Activated CD4-positive, alpha-beta T cell treated with anti-CD3 and anti-CD28 coated beads, Interleukin-2, amount 50 U/mL, for 24 hours (primary cell): ENCODE data around the gene MRTFA.
A peak's percentile ranks its signal among the peaks of the same experiment; 100 is the strongest.
"Not testable (repeated sequence)": the region's sequence is repeated elsewhere in the genome, so short reads cannot be mapped to it uniquely, and the experiment has no call there.

Experiments
- DNase-seq, 2 donors: peaks; one replicate each; pipeline ENCODE4 v3.0.0-alpha.2; 2020; ENCODE audit warnings: low read depth in 1 of 2, low spot score in 1 of 2

Gene MRTFA

DNA sequence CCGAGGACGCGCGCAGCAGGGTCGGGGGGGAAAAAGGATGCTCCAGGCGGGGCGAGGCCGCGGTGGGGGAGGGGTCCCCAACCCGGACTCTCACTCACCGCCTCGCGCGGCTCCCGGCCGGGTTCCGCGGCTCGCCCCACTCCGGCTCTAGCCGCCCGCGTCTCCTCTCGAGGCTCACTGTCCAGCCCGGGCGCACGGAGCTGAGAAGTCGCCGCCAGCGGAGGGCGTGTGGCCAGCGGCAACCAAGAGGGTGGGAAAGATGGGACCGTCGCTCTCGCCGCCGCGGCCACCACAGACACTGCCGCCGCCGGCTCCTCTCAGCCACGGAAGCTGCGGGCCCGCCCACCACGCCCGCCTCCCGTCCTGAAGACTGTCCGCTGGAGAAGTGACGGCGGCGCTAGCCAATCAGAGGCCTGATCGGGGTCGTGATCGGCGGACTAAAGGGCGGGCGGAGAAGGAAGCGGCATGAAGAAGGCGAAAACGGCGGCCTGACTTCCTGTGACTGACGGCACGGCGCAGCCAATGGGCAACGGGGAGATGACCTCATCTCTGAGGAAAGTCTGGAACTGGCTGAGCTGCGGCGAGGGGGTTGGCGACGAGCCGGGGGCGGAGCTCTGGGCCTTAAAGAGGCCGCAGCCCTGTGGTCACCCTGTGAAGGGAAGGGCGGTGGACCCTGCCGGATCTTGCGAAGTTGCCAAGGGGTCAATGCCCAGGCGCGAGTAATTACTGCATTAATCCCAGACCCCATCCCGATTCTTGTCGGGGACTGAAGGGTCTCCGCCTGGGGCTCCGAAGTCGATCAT lies at the start of gene MRTFA:
TSS of gene MRTFA (minus strand) at position 340 of the 803 bp plus-strand sequence.
- DNase-seq = peak; percentile 95 to 99

- no peak for DNase-seq
Measured at GRCh38 chr22:40685406-40685805, 48.9 kb upstream of the MRTFA start.

GRCh38 chr22:40684728-40685127 lies 48.2 kb upstream of the MRTFA start:
- DNase-seq = no peak

- DNase-seq = no peak
Measured at GRCh38 chr22:40681451-40681850, 44.9 kb upstream of the MRTFA start.

DNA sequence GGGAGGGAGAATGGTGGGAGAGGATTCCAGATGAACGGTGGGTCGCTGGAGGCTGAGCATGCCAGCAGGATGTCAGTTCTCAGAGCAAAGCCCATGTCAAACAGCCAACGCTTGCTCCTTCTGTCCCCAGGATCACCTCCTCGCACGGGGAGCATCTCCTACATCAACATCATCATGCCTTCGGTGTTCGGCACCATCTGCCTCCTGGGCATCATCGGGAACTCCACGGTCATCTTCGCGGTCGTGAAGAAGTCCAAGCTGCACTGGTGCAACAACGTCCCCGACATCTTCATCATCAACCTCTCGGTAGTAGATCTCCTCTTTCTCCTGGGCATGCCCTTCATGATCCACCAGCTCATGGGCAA lies 44.3 kb upstream of the MRTFA start:
- no peak for DNase-seq

DNA sequence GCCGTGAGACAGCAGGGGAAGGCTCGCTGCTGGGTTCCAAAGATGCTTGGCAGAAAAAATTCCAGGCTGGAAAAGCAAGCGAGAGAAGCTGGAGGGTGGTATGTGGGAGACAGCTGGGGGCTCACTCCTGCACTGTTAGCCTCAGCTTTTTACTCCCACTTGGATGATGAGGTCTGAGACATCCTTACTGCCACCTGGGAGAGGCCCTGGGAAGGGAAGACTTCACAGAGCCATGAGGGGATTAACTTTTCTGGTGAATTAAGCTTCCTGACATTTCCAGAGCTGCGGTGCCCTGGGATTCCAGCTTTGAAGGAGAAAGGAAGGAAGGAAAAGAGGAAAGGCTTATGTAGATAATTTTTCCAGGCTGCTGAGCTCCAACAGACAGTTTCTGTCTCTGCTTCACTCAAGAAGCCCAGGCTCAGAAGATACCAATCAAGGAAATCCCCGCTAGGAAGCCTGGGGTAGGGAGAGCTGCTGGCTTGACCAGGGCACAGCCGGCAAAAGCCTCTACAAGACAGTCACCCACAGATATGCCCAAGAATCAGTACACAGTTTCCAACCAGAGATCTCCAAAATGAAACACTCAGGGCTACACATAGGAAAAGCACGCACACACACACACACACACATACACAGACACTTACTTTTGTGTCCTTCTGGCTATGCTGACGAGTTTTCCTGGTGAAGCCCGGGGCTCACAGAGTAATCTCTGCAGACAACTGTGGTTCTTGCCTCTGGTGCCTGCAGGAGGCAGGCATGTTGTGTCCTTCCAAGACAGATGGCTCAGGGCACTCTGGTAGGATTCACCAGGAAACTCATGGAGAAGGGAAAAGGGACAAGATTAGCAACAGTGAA lies 43.7 kb upstream of the MRTFA start:
- DNase-seq = no peak

DNA sequence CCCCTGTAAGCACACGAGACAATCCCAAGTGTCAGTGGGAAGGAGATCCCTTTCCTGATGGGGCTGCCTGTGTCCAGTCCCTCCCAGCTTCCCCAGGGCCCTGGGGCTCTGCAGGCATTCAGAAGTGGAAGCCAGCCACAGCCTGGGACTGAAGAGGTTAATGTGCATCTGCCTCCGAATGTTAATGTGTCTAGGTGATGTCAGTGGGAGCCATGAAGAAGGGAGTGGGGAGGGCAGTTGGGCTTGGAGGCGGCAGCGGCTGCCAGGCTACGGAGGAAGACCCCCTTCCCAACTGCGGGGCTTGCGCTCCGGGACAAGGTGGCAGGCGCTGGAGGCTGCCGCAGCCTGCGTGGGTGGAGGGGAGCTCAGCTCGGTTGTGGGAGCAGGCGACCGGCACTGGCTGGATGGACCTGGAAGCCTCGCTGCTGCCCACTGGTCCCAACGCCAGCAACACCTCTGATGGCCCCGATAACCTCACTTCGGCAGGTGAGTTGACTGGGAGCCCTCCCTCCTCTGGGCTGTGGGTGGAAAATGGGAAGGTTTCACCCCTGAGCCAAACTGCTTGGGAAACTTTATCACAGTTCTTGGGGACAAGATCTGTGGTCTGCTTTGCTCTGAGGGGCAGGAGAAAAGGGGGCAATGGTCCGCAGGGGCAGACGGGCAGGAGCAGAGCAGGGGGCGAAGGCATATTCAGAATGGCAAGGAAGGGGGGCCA lies 42.9 kb upstream of the MRTFA start, which contains the start of gene MCHR1:
TSS of gene MCHR1 (plus strand) at position 236 of the 715 bp plus-strand sequence. CDS start at position 405, 169 bp downstream.
- no peak for DNase-seq

DNA sequence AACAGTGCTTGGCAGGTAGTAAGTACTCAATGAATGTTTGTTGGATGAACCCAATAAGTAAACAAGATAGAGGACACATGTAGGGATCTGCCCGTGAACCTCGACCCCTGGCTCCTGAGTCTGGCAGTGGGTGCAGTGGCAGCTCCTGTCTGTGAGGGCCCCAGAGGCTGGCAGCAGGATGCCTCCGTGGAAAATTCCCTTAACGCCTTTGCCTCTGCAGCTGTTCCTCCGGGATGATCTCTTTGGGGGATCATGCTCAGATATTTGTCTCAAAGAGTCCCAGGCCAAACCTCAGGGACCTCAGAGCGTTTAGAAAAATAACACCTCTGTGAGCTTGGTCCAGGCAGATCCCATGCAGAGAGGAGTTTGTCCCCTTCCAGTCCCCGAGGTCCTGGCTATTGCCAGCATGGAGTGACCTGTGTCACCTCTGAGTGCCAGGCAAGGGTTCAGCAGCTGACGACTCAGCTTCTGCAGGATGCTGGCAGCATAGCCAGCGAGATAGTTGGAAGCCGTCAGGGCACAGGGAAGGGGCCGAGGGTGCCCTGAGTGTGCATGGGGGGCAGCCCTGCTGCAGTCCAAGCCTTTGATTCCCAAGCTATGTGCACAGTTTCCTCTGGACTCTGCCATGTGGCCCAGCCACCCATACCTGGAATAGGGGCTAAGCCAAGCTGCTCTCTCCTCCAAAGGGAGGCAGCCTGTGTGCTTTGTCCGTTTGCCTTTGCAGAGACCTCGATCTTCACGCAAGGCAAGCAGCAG lies 42.2 kb upstream of the MRTFA start:
- no peak for DNase-seq

GRCh38 chr22:40676644-40677043 lies 40.1 kb upstream of the MRTFA start:
- DNase-seq = no peak

- not testable (repeated sequence) for DNase-seq
Measured at GRCh38 chr22:40676166-40676565, 39.6 kb upstream of the MRTFA start.

DNA sequence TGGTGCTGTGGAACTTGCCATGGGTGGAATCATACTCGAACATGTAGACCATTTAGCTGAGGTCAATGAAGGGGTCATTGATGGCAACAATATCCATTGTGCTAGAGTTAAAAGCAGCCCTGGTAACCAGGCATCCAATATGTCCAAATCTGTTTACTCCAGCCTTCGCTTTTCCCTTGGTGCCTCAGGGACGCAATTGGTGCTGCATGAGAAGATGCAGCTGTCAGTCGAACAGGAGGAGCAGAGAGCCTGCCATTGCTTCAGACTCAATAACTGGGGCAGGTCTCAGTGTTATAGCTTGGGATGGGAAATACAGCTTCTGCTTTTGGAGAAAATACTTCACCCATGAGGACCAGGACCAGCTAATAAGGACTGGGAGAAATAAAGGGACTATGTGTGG lies 37.8 kb upstream of the MRTFA start:
- no peak for DNase-seq

GRCh38 chr22:40673017-40673416 lies 36.5 kb upstream of the MRTFA start:
- DNase-seq = no peak

DNA sequence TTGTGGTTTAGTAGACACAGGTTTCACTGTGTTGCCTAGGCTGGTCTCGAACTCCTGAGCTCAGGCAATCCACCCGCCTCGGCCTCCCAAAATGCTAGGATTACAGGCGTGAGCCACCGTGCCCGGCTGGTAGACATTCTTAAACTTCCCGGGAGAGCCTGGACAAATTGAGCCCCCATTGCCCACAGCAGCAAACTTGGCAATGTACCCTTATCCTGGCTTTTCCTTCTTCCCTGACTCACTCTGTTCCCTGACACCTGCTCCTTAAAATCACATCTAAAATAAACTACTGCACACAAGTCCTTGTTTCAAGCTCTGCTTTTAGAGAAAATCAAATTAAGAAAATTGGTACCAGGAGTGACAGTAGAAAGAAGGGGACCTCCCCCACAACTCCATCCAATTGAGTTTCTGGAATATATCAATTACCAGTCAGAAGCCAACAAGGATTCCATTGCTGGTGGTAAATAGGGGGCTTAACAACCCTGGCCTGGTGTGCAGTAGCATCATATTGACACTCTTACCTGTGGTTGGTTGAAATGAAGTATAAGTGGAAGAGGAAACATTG lies 35.4 kb upstream of the MRTFA start:
- no peak for DNase-seq

DNA sequence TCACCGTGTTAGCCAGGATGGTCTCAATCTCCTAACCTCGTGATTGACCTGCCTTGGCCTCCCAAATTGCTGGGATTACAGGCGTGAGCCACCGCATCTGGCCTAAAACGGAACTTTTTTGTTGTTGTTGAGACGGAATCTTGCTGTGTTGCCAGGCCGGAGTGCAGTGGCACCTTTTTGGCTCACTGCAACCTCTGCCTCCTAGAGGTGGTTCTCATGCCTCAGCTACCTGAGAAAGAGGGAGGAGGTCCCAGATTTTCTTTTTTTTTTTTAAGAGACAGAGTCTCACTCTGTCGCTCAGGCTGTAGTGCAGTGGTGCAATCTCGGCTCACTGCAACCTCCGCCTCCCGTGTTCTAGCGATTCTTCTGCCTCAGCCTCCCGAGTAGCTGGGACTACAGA lies 34.9 kb upstream of the MRTFA start:
- no peak for DNase-seq

DNA sequence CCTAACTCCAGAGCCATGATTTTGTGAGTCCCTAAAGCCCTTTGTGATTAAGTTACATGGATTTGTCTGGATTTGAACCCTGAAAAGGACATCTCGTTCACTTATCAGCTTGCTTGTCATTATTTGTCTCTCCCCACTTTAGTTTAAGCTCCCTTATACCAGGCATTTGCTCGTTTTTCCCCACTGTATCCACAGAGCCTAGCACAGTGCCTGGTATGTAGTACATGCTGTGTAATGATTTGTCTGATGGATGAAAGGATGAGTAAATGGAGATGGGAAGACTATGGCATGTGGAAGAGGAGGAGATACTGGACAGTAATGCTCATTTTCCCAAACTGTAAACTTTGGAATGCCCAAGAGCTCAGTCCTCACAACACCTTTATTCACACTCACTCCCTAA lies 33.5 kb upstream of the MRTFA start:
- no peak for DNase-seq

DNA sequence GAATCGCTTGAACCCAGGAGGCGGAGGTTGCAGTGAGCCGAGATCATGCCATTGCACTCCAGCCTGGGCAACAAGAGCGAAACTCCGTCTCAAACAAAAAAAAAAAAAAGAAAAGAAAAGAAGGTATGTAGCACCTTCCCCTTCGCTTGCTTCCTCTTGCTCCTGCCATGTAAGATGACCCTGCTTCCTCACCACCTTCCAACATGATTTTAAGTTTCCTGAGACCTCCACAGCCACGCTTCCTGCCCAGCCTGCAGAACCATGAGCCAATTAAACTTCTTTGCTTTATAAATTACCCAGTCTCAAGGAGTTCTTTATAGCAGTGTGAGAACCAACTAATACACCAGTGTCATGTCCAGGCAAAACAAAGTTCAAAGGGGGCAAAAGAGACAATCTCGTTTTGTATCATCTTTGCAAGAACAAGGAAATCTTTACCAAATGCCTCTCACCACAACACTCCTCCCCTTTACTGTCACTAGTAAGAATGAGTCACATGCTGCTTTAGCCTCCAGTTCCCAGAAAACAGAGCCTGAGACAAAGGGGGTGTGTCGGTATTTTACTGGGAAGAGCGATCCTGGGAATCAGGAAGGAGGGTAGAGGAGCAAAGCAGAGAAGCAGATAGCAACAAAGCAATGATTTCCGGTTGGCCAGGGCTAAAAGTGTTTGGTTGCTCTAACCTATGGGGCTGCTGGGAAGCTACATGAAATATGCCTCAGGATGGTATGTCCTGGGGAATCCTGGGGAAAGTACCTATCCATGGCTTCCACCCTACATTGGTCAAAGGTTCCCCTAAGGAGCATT lies 32.3 kb upstream of the MRTFA start:
- no peak for DNase-seq

- DNase-seq = no peak
Measured at GRCh38 chr22:40666151-40666848, 29.8 kb upstream of the MRTFA start.

DNA sequence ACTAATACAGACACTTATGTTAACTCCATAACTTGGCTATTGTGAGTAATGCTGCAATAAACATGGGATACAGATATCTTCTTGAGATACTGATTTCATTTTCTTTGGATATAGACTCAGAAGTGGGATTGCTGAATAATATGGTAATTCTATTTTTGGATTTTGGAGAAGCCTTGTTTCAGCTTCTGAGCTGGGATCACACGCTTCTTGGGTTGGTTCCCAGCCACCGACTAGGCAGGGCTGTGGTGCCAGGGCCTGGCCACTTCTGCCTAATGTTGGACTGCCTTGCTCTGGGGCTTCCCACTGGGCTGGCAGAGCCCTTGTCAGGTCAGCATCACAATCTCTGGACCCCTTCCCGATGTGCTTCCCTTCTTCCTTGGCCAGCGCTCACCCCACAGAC lies 28.8 kb upstream of the MRTFA start:
- no peak for DNase-seq

GRCh38 chr22:40661671-40662070 lies 25.2 kb upstream of the MRTFA start:
- no peak for DNase-seq
